CMK (cell line): ENCODE results near the gene ECE2.

Experiments used
- DNase-seq: peaks from one replicate; pipeline ENCODE4 v3.0.0-alpha.2; 2010; ENCODE audit warnings: low read depth

Gene ECE2

GRCh38 chr3:184314700-184315542 lies 39.1 kb downstream of the ECE2 start:
- no peak for DNase-seq

DNA sequence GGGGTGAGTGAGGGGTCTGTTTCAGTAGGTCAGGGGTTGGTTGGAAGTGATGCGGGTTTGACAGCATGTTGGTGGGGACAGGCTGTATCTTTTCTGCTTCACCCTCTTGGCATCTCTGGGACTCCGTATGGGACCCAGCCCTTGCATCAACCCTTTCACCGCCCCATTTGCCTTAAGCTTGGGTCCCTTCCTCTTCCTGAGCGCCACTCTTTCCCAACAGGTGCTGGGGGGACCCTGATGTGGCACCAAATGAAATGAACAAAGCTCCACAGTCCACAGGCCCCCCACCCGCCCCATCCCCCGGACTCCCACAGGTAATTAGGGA lies 39.7 kb downstream of the ECE2 start:
- no peak for DNase-seq

DNA sequence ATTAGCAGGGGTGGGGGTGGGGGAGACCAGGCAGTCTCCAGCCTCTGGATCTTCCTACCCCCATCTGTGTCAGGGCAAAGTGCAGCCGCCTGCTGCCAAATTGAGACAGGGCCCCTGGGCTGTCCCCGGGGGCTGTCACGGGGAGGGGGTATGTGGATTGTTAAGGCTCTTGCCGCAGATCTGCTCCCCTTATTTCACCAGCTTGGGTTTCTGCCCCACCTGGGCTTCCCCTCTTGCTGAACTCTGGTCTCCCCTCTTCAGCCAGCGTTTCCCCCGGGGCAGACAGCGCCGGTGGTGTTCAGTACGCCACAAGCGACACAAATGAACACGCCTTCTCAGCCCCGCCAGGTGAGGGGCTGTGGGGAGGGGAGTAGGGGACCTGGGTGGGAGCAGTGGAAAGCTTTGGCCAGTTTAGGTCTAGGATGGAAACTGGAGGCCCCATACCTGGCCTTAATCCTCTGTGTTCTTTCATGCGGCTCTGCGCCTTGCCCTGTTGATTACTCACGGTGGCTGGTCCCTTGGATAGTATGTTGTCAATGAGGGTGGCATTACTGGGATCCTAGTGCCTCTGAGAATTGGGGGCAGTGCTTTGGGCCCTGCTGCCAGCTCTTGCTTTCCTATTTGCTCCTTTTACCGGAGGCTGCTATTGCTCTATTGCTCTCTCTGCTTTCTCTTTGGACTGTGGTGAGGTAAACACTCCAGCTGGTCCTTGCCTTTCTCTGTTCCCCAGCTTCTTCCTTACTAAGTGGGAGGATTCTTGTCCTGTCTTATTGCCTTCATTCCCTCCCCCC lies 40.2 kb downstream of the ECE2 start:
- DNase-seq, result no peak

- no peak for DNase-seq
These were observed 41.0 kb downstream of the ECE2 start for GRCh38 chr3:184316792-184317191.

DNA sequence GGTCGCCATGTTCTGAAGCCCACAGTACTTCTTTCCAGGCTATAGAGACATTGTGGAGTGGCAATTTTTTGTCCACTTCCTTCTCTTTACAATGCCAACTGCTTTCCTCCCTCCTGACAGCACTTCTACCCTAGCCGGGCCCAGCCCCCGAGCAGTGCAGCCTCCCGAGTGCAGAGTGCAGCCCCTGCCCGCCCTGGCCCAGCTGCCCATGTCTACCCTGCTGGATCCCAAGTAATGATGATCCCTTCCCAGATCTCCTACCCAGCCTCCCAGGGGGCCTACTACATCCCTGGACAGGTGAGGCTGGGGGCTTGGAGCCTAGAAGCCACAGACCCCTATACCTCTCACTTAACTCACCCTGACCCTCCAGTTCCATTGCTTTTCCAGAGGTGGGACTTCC lies 41.4 kb downstream of the ECE2 start:
- DNase-seq, result no peak

GRCh38 chr3:184320104-184320445 lies 44.3 kb downstream of the ECE2 start:
- DNase-seq, result no peak

GRCh38 chr3:184321666-184322065 lies 45.8 kb downstream of the ECE2 start:
- no peak for DNase-seq

- no peak for DNase-seq
These were observed 47.1 kb downstream of the ECE2 start for GRCh38 chr3:184322731-184323487.

DNA sequence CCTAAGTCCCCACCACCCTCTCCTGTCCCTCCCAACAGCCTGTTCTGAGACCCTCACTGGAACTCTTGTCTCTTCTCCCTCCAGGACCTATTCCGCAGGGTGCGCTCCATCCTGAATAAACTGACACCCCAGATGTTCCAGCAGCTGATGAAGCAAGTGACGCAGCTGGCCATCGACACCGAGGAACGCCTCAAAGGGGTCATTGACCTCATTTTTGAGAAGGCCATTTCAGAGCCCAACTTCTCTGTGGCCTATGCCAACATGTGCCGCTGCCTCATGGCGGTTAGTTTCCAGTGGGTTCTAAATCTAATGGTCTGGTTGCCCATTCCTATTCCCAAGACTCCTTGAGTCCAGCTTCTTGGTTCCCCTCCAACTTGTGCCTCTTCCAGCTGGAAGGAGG lies 47.9 kb downstream of the ECE2 start:
- no peak for DNase-seq

DNA sequence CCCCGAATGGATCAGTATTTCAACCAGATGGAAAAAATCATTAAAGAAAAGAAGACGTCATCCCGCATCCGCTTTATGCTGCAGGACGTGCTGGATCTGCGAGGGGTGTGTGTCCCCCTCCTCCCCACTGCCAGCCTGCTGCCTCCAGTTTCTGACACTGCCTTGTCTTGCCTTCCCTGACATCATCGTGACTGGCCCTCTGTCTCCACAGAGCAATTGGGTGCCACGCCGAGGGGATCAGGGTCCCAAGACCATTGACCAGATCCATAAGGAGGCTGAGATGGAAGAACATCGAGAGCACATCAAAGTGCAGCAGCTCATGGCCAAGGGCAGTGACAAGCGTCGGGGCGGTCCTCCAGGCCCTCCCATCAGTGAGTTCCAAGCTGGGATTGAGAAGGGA lies 49.4 kb downstream of the ECE2 start:
- DNase-seq, result no peak

DNA sequence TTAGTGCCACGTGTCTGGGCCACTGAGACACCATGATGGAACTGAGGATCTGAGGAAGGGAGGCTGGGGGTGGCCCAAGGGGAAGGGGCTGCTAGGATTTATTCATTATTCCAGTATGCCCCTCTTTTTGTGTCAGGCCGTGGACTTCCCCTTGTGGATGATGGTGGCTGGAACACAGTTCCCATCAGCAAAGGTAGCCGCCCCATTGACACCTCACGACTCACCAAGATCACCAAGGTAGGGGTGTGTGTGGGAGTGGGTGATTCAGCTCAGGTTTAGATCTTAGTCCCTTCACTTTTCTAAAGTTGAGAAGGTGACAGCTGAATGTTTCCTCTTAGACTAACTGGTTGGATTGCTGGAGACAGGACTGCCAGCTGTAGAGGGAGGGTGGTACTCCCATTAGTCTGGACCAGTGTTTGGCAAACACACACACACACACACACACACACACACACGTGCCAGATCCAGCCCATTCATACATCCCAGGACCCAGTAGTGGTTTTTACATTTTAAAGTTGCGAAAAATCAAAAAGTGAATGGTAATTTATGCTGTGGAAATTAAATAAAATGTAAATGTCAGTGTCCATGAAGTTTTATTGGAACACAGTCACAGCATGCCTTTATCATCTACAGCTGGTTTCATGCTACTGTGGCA lies 50.0 kb downstream of the ECE2 start:
- DNase-seq, result no peak

GRCh38 chr3:184327171-184327570 lies 51.3 kb downstream of the ECE2 start:
- no peak for DNase-seq

GRCh38 chr3:184328516-184328915 lies 52.7 kb downstream of the ECE2 start:
- DNase-seq, result no peak

- DNase-seq, result no peak
These were observed 56.7 kb downstream of the ECE2 start for GRCh38 chr3:184332370-184333090.

DNA sequence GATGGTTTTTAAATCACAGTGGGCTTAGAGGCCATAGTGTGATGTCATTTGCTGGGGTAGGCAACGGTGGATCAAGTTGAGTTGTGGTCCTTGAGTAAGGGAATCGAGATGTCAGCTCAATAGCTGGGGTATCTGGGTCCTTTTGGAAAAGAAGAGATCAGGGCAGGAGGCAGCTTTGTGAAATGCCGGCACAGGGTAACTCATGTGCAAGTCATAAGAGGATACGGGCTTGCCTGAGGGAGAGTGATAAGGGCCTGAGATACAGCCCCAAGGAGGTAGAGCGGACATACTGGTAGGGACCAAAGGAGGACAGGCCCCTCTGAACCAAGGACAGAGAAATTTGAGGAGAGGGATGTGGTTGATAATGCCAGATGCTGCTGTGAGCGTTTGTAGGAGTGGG lies 57.4 kb downstream of the ECE2 start:
- DNase-seq, result no peak

DNA sequence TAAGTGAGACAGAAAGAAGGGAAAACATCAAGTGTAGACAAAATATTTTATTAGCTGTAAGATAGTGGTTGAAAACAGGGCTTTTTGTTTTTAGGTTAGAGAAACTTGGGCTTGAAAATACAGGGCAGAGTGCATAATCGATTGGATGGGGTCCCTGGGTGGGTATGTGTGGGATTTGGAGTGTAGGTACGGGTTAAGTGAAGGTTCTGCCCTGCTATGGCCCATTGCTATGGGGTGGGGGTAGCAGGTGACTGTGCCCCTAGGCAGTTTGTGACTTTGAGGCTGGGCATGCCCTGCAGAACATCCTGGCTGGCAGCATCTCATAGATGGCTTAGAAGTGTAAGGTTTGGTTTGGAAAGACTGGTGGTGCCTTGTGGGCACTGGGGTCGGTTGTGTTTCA lies 57.9 kb downstream of the ECE2 start:
- no peak for DNase-seq

GRCh38 chr3:184334470-184335158 lies 58.8 kb downstream of the ECE2 start:
- no peak for DNase-seq

GRCh38 chr3:184335291-184335660 lies 59.5 kb downstream of the ECE2 start:
- DNase-seq, result no peak

DNA sequence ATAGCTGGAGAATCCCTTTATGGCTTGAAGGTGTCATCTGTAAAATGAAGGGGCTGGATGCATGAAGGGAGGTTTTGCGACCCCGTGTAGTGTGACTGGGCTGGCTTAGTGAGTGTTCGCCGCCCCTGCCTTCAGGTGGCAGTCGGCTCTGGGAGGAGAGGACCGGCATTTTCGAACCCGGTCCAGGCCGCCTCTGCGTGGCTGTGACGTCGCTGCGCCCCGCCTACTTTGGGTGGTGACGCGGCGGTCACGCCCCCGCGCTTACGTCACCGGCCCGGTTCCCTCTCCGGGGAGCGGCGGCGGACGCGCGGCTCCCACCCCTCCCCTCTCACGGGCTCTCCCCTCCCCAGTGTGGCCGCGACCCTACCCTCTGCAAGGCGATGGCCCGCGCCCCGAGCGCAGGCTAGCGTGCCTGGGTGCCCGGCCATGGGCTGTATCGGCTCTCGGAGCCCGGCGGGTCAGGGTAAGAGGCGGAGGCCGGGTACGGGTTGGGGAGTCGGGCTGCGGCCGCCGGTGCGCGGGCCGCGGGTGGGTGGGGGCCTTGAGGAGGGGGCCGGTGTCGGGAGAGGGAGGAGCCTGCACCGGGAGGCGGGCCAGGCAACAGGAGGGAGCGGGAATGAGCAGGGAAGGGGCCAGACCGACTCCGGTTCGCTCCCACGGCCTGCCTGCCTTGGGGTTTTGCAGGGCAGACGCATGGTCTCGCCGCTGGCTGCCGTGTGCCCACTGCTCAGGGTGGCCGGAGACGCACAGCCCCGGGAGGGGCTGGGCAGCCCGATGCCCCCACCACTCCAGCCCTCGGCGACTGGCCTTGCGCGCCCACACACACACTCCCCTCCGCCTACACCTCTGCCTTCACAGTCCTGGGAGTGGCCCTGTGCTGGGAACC lies 60.1 kb downstream of the ECE2 start:
- DNase-seq, result no peak
